Measurements from ENCODE around the gene SCLT1.
"Not testable (repeated sequence)": the region's sequence is repeated elsewhere in the genome, so short reads cannot be mapped to it uniquely, and the experiment has no call there.

The SCLT1 gene

GRCh38 chr4:129077326-129077725, 16.0 kb downstream of the SCLT1 start:
- no peak overlapping the region for H3K4me3 ChIP-seq (ENCODE audit: low read depth, low read length)
- TF ChIP-seq CTCF (IDR thresholded peaks at IDR 0.05; ENCODE audit: borderline replicate concordance, insufficient read depth, low read depth, low read length): no peak

- not testable (repeated sequence) for H3K4me3 ChIP-seq (ENCODE audit: low read depth, low read length)
Observed at GRCh38 chr4:129069537-129069936, 23.8 kb downstream of the SCLT1 start.

GRCh38 chr4:129064717-129065116, 28.6 kb downstream of the SCLT1 start:
- H3K4me3 ChIP-seq (ENCODE audit: low read depth, low read length): no peak overlapping the region
- TF ChIP-seq CTCF (IDR thresholded peaks at IDR 0.05; ENCODE audit: borderline replicate concordance, insufficient read depth, low read depth, low read length): no peak

GRCh38 chr4:129063640-129064039, 29.7 kb downstream of the SCLT1 start:
- H3K4me3 ChIP-seq (ENCODE audit: low read depth, low read length): no peak overlapping the region
- no peak for TF ChIP-seq CTCF (IDR thresholded peaks at IDR 0.05; ENCODE audit: borderline replicate concordance, insufficient read depth, low read depth, low read length)

GRCh38 chr4:129062580-129062979, 30.8 kb downstream of the SCLT1 start:
- no peak overlapping the region for H3K4me3 ChIP-seq (ENCODE audit: low read depth, low read length)
- no peak for TF ChIP-seq CTCF (IDR thresholded peaks at IDR 0.05; ENCODE audit: borderline replicate concordance, insufficient read depth, low read depth, low read length)

- no peak for TF ChIP-seq CTCF (IDR thresholded peaks at IDR 0.05; ENCODE audit: borderline replicate concordance, insufficient read depth, low read depth, low read length)
- no peak overlapping the region for H3K4me3 ChIP-seq (ENCODE audit: low read depth, low read length)
Observed at GRCh38 chr4:129059028-129059427, 34.3 kb downstream of the SCLT1 start.

GRCh38 chr4:129046055-129046959, 47.0 kb downstream of the SCLT1 start:
- H3K4me3 ChIP-seq (ENCODE audit: low read depth, low read length): no peak overlapping the region
- no peak for TF ChIP-seq CTCF (IDR thresholded peaks at IDR 0.05; ENCODE audit: borderline replicate concordance, insufficient read depth, low read depth, low read length)

All from GM12875 (cell line).